Measurements from ENCODE around the gene ZNF480.

GRCh38 chr19:52307275-52307674 lies 10.3 kb downstream of the ZNF480 start:
- TF ChIP-seq CTCF (IDR thresholded peaks at IDR 0.05) (no peak), POLR2A (IDR thresholded peaks at IDR 0.05) (no peak), POLR2AphosphoS5 (IDR thresholded peaks at IDR 0.05) (no peak)

All from transverse colon (tissue), 4 donors.